ENCODE results near the gene IL17RD. TPM values are rescaled to one million over a fixed set of nuclear protein-coding genes. Genes with fewer than 3 reads are reported as not detected.

Gene IL17RD
- total and polyA plus RNA-seq, 2 experiments from 2014 or later = 10.7 to 104 TPM

DNA sequence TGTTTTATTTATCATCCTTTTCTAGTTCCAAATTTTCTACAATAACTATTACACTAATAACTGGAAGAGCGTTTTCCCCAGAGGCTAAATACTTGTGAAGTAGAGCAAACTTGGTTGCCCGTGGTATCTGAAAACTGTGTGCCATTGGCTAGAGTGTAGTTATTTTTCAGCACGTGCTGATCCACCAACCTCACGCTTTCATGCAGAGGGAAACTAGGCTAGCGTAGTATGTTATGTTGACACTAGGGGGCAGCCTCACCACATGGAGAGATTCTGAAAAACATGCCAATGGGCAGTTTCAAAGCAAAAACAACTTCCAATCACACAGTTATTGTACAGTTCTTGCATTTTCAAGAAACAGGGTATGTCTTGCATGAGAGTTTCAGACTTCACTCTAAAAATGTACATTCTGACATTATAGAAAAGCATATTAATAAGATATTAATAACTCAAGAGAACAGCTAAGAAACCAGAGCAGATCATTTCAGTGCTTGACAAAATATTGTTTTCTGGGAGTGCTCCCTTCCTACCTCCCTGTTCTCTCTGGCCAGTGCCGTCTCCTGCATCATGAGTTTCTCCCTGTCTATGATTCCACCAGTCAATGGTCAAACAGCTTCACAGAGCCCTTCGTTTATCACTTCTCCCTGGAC lies 65.0 kb downstream of the IL17RD start:
- Histone ChIP-seq H3K9me2 (ENCODE audit: insufficient read depth) (no peaks in the 10 kb centered on the region), H3K4me3 (no peak overlapping the region), H2AFZ (no peak overlapping the region), H3K79me2 (replicated peaks; ENCODE audit: insufficient read depth) (peaks cover 5% of the 10 kb centered on the region; the same call in 1 of the 2 replicates), H3K27ac (ENCODE audit: low read depth) (no peak overlapping the region; the same call in 1 of the 2 replicates), H3K4me1 (ENCODE audit: insufficient read depth) (peaks cover 6% of the 10 kb centered on the region; the same call in 1 of the 2 replicates), H4K20me1 (replicated peaks; ENCODE audit: insufficient read depth) (peaks cover 3% of the 10 kb centered on the region), H3K36me3 (ENCODE audit: insufficient read depth) (peaks cover 51% of the 10 kb centered on the region), H3K27me3 (ENCODE audit: insufficient read depth) (no peaks in the 10 kb centered on the region), H3F3A (replicated peaks; ENCODE audit: low read depth) (peaks cover 15% of the 10 kb centered on the region), H3K4me2 (no peak overlapping the region)
- TF ChIP-seq, protein P1, sequence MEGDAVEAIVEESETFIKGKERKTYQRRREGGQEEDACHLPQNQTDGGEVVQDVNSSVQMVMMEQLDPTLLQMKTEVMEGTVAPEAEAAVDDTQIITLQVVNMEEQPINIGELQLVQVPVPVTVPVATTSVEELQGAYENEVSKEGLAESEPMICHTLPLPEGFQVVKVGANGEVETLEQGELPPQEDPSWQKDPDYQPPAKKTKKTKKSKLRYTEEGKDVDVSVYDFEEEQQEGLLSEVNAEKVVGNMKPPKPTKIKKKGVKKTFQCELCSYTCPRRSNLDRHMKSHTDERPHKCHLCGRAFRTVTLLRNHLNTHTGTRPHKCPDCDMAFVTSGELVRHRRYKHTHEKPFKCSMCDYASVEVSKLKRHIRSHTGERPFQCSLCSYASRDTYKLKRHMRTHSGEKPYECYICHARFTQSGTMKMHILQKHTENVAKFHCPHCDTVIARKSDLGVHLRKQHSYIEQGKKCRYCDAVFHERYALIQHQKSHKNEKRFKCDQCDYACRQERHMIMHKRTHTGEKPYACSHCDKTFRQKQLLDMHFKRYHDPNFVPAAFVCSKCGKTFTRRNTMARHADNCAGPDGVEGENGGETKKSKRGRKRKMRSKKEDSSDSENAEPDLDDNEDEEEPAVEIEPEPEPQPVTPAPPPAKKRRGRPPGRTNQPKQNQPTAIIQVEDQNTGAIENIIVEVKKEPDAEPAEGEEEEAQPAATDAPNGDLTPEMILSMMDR (conservative IDR thresholded peaks at IDR 0.05; ENCODE audit: low read depth in 2 of 2) = peak; percentile 91 to 95
- no peak for TF ChIP-seq ZNF114 (CRISPR knock-in tag; IDR thresholded peaks at IDR 0.05)
- DNase-seq (ENCODE audit: low spot score) (peak; percentile 88), ATAC-seq (peak; percentile 83)
- H3K27ac Mint-ChIP-seq = peak overlapping the region; percentile 46; the same call in 1 of the 2 replicates
- H3K4me1 Mint-ChIP-seq = peaks cover 15% of the 10 kb centered on the region
- no peak overlapping the region for H3K4me3 Mint-ChIP-seq
- H3K27me3 Mint-ChIP-seq (ENCODE audit: insufficient read depth, low read depth, poor library complexity) = peaks cover 2% of the 10 kb centered on the region
- H3K36me3 Mint-ChIP-seq (ENCODE audit: low read depth) = peaks cover 85% of the 10 kb centered on the region
- no peaks in the 10 kb centered on the region for H3K9me3 Mint-ChIP-seq

DNA sequence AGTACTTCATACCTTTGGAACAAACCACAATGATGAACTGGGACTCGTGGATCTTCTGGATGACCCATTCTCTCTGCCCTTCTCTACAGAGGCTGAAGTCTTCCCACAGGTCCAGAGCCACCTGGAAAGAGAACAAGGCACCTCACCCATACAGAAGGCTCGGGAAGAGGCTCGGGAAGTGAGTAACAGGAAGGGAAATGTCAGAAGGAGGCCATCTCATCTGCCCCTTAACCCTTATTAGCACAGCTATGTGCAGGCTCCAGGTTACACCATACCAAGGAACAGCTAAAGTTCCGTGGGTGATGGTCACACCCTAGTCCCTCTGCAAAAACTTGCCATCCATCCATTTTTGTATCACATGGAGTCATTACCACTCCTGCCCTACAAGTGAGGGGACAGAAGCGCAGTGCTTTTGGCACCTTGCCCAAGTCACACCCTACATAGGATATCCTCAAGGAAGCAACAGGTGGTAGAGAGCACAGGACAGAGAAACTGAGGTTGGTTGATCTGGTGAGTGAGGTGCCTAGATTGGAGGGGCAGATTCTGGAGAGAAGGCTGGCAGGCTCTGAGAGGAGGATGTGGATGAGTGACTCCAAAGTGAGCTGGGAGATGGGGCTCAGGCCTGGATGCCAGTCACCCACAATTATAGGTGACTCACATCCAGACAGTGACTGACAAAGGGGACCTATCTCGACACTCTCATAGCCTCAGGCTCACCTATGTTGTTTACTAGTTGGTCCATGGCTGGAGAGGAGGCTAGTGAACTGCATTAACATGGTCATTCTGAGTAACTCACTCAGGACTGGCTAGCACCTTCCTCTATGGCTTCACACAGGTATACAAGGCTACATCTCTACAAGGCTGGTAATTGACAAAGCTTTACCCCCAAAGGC lies 66.5 kb downstream of the IL17RD start:
- no peak overlapping the region for H3K4me3 ChIP-seq
- peaks cover 86% of the 10 kb centered on the region for H3K36me3 Mint-ChIP-seq (ENCODE audit: low read depth)
- no peak overlapping the region for H3K4me2 ChIP-seq
- H3K36me3 ChIP-seq (ENCODE audit: insufficient read depth) = peaks cover 40% of the 10 kb centered on the region
- ATAC-seq = no peak
- H3K4me3 Mint-ChIP-seq = no peak overlapping the region
- no peak for DNase-seq (ENCODE audit: low spot score)
- no peak overlapping the region for H2AFZ ChIP-seq
- peaks cover 7% of the 10 kb centered on the region for H4K20me1 ChIP-seq (replicated peaks; ENCODE audit: insufficient read depth)
- peaks cover 4% of the 10 kb centered on the region for H3K27me3 Mint-ChIP-seq (ENCODE audit: insufficient read depth, low read depth, poor library complexity)
- H3K27ac Mint-ChIP-seq = no peak overlapping the region
- no peaks in the 10 kb centered on the region for H3K27me3 ChIP-seq (ENCODE audit: insufficient read depth)
- H3K79me2 ChIP-seq (replicated peaks; ENCODE audit: insufficient read depth) = peaks cover 12% of the 10 kb centered on the region
- H3K4me1 ChIP-seq (ENCODE audit: insufficient read depth) = peaks cover 8% of the 10 kb centered on the region; the same call in 1 of the 2 replicates
- H3K9me2 ChIP-seq (ENCODE audit: insufficient read depth) = no peaks in the 10 kb centered on the region
- H3K4me1 Mint-ChIP-seq = peaks cover 22% of the 10 kb centered on the region
- no peaks in the 10 kb centered on the region for H3K9me3 Mint-ChIP-seq
- H3K27ac ChIP-seq (ENCODE audit: low read depth) = no peak overlapping the region
- H3F3A ChIP-seq (replicated peaks; ENCODE audit: low read depth) = peaks cover 17% of the 10 kb centered on the region
- TF ChIP-seq JUNB (IDR thresholded peaks at IDR 0.05; ENCODE audit: unreplicated experiment) (no peak), STAT1 (IDR thresholded peaks at IDR 0.05; ENCODE audit: unreplicated experiment) (no peak), ZNF114 (CRISPR knock-in tag; IDR thresholded peaks at IDR 0.05) (no peak), EZH2 (IDR thresholded peaks at IDR 0.05; ENCODE audit: low read depth, unreplicated experiment) (no peak)
- TF ChIP-seq, protein P1 (conservative IDR thresholded peaks at IDR 0.05; ENCODE audit: low read depth in 2 of 2) = no peak
- TF ChIP-seq, protein P2, sequence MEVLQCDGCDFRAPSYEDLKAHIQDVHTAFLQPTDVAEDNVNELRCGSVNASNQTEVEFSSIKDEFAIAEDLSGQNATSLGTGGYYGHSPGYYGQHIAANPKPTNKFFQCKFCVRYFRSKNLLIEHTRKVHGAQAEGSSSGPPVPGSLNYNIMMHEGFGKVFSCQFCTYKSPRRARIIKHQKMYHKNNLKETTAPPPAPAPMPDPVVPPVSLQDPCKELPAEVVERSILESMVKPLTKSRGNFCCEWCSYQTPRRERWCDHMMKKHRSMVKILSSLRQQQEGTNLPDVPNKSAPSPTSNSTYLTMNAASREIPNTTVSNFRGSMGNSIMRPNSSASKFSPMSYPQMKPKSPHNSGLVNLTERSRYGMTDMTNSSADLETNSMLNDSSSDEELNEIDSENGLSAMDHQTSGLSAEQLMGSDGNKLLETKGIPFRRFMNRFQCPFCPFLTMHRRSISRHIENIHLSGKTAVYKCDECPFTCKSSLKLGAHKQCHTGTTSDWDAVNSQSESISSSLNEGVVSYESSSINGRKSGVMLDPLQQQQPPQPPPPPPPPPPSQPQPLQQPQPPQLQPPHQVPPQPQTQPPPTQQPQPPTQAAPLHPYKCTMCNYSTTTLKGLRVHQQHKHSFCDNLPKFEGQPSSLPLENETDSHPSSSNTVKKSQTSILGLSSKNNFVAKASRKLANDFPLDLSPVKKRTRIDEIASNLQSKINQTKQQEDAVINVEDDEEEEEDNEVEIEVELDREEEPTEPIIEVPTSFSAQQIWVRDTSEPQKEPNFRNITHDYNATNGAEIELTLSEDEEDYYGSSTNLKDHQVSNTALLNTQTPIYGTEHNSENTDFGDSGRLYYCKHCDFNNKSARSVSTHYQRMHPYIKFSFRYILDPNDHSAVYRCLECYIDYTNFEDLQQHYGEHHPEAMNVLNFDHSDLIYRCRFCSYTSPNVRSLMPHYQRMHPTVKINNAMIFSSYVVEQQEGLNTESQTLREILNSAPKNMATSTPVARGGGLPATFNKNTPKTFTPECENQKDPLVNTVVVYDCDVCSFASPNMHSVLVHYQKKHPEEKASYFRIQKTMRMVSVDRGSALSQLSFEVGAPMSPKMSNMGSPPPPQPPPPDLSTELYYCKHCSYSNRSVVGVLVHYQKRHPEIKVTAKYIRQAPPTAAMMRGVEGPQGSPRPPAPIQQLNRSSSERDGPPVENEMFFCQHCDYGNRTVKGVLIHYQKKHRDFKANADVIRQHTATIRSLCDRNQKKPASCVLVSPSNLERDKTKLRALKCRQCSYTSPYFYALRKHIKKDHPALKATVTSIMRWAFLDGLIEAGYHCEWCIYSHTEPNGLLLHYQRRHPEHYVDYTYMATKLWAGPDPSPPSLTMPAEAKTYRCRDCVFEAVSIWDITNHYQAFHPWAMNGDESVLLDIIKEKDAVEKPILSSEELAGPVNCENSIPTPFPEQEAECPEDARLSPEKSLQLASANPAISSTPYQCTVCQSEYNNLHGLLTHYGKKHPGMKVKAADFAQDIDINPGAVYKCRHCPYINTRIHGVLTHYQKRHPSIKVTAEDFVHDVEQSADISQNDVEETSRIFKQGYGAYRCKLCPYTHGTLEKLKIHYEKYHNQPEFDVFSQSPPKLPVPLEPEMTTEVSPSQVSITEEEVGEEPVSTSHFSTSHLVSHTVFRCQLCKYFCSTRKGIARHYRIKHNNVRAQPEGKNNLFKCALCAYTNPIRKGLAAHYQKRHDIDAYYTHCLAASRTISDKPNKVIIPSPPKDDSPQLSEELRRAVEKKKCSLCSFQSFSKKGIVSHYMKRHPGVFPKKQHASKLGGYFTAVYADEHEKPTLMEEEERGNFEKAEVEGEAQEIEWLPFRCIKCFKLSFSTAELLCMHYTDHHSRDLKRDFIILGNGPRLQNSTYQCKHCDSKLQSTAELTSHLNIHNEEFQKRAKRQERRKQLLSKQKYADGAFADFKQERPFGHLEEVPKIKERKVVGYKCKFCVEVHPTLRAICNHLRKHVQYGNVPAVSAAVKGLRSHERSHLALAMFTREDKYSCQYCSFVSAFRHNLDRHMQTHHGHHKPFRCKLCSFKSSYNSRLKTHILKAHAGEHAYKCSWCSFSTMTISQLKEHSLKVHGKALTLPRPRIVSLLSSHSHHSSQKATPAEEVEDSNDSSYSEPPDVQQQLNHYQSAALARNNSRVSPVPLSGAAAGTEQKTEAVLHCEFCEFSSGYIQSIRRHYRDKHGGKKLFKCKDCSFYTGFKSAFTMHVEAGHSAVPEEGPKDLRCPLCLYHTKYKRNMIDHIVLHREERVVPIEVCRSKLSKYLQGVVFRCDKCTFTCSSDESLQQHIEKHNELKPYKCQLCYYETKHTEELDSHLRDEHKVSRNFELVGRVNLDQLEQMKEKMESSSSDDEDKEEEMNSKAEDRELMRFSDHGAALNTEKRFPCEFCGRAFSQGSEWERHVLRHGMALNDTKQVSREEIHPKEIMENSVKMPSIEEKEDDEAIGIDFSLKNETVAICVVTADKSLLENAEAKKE (CRISPR knock-in tag; IDR thresholded peaks at IDR 0.05) = no peak
